Mammary epithelial cell (primary cell): Measurements from ENCODE around the gene NUP62.

Experiments
- EZH2 ChIP-seq: IDR thresholded peaks from 2 replicates; pipeline ENCODE4 v1.6.1; 2012; ENCODE audit warnings: low read length, inconsistent platforms, borderline replicate concordance
- TF ChIP-seq, protein P1 (sequence below), 2 donors: IDR thresholded peaks in 1 of 2; conservative IDR thresholded peaks in 1 of 2; 2 replicates each; pipeline ENCODE4 v1.5.1; 2011 to 2012; ENCODE audit warnings: inconsistent platforms in 2 of 2, low read length in 2 of 2, mild to moderate bottlenecking in 2 of 2, control low read depth in 1 of 2, low read depth in 1 of 2; ENCODE audit not compliant: insufficient read depth in 1 of 2; ENCODE audit errors: extremely low read depth in 1 of 2

DNA sequence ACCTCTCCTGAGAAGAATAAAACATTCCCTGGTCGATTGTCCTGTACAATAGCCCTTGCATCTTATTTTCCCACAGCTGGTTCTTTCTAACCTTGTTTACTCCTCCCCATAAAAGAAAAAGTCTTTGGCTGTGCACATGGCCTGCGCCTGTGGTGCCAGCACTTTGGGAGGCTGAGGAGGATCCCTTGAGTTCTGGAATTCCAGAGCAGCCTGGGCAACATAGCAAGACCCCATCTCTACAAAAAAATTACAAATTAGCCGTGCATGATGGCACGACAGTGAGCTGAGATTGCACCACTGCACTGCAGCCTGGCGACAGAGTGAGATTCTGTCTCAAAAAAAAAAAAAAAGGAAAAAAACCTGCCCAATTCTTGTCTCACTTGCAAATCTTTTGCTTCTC lies 7.2 kb upstream of the NUP62 start:
- TF ChIP-seq, protein P1, sequence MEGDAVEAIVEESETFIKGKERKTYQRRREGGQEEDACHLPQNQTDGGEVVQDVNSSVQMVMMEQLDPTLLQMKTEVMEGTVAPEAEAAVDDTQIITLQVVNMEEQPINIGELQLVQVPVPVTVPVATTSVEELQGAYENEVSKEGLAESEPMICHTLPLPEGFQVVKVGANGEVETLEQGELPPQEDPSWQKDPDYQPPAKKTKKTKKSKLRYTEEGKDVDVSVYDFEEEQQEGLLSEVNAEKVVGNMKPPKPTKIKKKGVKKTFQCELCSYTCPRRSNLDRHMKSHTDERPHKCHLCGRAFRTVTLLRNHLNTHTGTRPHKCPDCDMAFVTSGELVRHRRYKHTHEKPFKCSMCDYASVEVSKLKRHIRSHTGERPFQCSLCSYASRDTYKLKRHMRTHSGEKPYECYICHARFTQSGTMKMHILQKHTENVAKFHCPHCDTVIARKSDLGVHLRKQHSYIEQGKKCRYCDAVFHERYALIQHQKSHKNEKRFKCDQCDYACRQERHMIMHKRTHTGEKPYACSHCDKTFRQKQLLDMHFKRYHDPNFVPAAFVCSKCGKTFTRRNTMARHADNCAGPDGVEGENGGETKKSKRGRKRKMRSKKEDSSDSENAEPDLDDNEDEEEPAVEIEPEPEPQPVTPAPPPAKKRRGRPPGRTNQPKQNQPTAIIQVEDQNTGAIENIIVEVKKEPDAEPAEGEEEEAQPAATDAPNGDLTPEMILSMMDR (conservative IDR thresholded peaks at IDR 0.05 in 1 of 2, IDR thresholded peaks at IDR 0.05 in 1 of 2; ENCODE audit: extremely low read depth in 1 of 2, insufficient read depth in 1 of 2, low read depth in 1 of 2, low read length in 2 of 2): no peak
- no peak for TF ChIP-seq EZH2
